ENCODE results near the gene LENEP. TPM values are rescaled to one million over a fixed set of nuclear protein-coding genes. Genes with fewer than 3 reads are reported as not detected.
A peak's percentile ranks its signal among the peaks of the same experiment; 100 is the strongest.

Gene LENEP
- total RNA-seq, 1 experiment from 2014 or later: 0.42 TPM

DNA sequence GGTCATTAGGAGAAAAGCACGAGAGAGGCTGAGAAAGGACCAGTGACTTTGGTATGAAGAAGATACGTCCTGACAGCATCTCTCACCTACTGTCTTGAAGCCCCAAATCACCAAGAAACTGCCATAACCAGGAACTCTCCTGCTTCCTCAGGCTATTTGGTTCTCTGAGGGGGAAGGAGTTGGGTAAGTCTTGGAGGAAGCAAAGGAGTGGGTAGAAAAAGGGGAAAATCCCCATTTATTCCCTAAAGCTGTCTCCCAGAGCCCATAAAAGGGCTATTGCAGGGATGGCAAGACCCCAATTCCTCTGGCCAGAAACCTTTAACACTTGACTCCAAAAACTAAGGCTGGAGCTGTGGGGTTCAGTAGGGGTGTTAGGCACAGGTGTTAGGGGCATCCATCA lies 35.4 kb upstream of the LENEP start:
- no peak overlapping the region for H3K9ac ChIP-seq (ENCODE audit: low read length)
- H3K27me3 ChIP-seq (ENCODE audit: insufficient read depth, low read length): no peaks in the 10 kb centered on the region
- no peak overlapping the region for H3K4me3 ChIP-seq (replicated peaks in 1 of 2; ENCODE audit: low read depth in 1 of 2, low read length in 2 of 2)
- ChIA-PET RAD21 (ENCODE audit: low non-redundant PET in 1 of 2, low total read pairs in 2 of 2, uncharacterized antibody in 2 of 2, unreplicated experiment in 2 of 2) (interaction anchor here in 1 of 2 experiments (0.6 kb wide), 1 partner anchor 344 kb away, joined by 3 read pairs; no protein-coding TSS in a partner anchor), POLR2A (no interaction called here), CTCF (no interaction called here)
- peaks cover 4 to 15% of the 10 kb centered on the region in 2 experiments; a peak in 2 of 4 replicates for H3K36me3 ChIP-seq (ENCODE audit: control insufficient read depth in 1 of 2, insufficient read depth in 2 of 2, low read length in 2 of 2)
- H3K9me2 ChIP-seq (ENCODE audit: insufficient read depth): no peaks in the 10 kb centered on the region
- no peak for ATAC-seq
- DNase-seq (ENCODE audit: low read depth, low spot score): no peak
- H2AFZ ChIP-seq (ENCODE audit: low read depth, low read length, poor library complexity, severe bottlenecking): no peak overlapping the region
- peaks cover 14% of the 10 kb centered on the region for H3K79me2 ChIP-seq (ENCODE audit: insufficient read depth, low read length)
- H3K9me3 ChIP-seq (ENCODE audit: control insufficient read depth in 1 of 2, insufficient read depth in 1 of 2, low read depth in 1 of 2, low read length in 2 of 2): no peaks in the 10 kb centered on the region
- no peak overlapping the region for H3K27ac ChIP-seq (ENCODE audit: low read depth, low read length)
- intact Hi-C loops (cut with micrococcal nuclease): no loop called here
- no peaks in the 10 kb centered on the region for H4K20me1 ChIP-seq (ENCODE audit: insufficient read depth)
- peaks cover 25 to 51% of the 10 kb centered on the region in 2 experiments for H3K4me1 ChIP-seq (ENCODE audit: control insufficient read depth in 1 of 2, insufficient read depth in 2 of 2, low read length in 2 of 2)
- TF ChIP-seq CEBPB (IDR thresholded peaks at IDR 0.05; ENCODE audit: low read depth) (no peak), ELF1 (IDR thresholded peaks at IDR 0.05; ENCODE audit: borderline replicate concordance, low read depth) (no peak), POLR2A (IDR thresholded peaks at IDR 0.05; ENCODE audit: borderline replicate concordance, extremely low read depth, insufficient read depth, insufficient read length) (no peak), SIN3A (IDR thresholded peaks at IDR 0.05; ENCODE audit: low read depth) (no peak), ZFX (IDR thresholded peaks at IDR 0.05) (no peak)
- TF ChIP-seq, protein P1, sequence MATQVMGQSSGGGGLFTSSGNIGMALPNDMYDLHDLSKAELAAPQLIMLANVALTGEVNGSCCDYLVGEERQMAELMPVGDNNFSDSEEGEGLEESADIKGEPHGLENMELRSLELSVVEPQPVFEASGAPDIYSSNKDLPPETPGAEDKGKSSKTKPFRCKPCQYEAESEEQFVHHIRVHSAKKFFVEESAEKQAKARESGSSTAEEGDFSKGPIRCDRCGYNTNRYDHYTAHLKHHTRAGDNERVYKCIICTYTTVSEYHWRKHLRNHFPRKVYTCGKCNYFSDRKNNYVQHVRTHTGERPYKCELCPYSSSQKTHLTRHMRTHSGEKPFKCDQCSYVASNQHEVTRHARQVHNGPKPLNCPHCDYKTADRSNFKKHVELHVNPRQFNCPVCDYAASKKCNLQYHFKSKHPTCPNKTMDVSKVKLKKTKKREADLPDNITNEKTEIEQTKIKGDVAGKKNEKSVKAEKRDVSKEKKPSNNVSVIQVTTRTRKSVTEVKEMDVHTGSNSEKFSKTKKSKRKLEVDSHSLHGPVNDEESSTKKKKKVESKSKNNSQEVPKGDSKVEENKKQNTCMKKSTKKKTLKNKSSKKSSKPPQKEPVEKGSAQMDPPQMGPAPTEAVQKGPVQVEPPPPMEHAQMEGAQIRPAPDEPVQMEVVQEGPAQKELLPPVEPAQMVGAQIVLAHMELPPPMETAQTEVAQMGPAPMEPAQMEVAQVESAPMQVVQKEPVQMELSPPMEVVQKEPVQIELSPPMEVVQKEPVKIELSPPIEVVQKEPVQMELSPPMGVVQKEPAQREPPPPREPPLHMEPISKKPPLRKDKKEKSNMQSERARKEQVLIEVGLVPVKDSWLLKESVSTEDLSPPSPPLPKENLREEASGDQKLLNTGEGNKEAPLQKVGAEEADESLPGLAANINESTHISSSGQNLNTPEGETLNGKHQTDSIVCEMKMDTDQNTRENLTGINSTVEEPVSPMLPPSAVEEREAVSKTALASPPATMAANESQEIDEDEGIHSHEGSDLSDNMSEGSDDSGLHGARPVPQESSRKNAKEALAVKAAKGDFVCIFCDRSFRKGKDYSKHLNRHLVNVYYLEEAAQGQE (IDR thresholded peaks at IDR 0.05; ENCODE audit: low read depth): no peak
- TF ChIP-seq, protein P2, sequence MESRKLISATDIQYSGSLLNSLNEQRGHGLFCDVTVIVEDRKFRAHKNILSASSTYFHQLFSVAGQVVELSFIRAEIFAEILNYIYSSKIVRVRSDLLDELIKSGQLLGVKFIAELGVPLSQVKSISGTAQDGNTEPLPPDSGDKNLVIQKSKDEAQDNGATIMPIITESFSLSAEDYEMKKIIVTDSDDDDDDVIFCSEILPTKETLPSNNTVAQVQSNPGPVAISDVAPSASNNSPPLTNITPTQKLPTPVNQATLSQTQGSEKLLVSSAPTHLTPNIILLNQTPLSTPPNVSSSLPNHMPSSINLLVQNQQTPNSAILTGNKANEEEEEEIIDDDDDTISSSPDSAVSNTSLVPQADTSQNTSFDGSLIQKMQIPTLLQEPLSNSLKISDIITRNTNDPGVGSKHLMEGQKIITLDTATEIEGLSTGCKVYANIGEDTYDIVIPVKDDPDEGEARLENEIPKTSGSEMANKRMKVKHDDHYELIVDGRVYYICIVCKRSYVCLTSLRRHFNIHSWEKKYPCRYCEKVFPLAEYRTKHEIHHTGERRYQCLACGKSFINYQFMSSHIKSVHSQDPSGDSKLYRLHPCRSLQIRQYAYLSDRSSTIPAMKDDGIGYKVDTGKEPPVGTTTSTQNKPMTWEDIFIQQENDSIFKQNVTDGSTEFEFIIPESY (IDR thresholded peaks at IDR 0.05; ENCODE audit: extremely low read depth, insufficient replicate concordance, low read length): no peak
- TSS peak; percentile 1 for BruUV-seq (replicated peaks)
- no peak overlapping the region for H3K4me2 ChIP-seq (ENCODE audit: low read length)

Measured in HCT116 (cell line).